PFSK-1 (cell line): ENCODE measurements around the gene ECI2.

Experiments
- FOXP2 ChIP-seq: optimal IDR thresholded peaks from 2 replicates; pipeline ENCODE3; 2011; ENCODE audit warnings: borderline replicate concordance, control low read depth, inconsistent platforms; ENCODE audit not compliant: insufficient read depth; ENCODE audit errors: extremely low read length, extremely low read depth
- POLR2AphosphoS5 ChIP-seq: IDR thresholded peaks from 2 replicates; pipeline ENCODE4 v1.6.1; 2012; ENCODE audit warnings: low read depth, mild to moderate bottlenecking, control low read depth, low read length, moderate library complexity
- SIN3A ChIP-seq: IDR thresholded peaks from 2 replicates; pipeline ENCODE4 v1.6.1; 2012; ENCODE audit warnings: mild to moderate bottlenecking, low read length, moderate library complexity, borderline replicate concordance; ENCODE audit not compliant: insufficient read depth
- TAF1 ChIP-seq: IDR thresholded peaks from 2 replicates; pipeline ENCODE4 v1.6.1; 2012; ENCODE audit warnings: low read length, control low read depth, borderline replicate concordance; ENCODE audit not compliant: insufficient read depth
- TF ChIP-seq, protein P1 (sequence below), 2 experiments: IDR thresholded peaks; 2 replicates each; pipeline versions ENCODE4 v1.6.1 to v1.8.0; 2011 to 2012; ENCODE audit warnings: low read depth in 2 of 2, low read length in 2 of 2, control low read depth in 1 of 2, inconsistent platforms in 1 of 2, mild to moderate bottlenecking in 1 of 2, moderate library complexity in 1 of 2; ENCODE audit not compliant: insufficient read depth in 1 of 2

ECI2 gene

GRCh38 chr6:4145083-4145482 is 9.7 kb upstream of the ECI2 start:
- no peak for TF ChIP-seq FOXP2
- TF ChIP-seq, protein P1, sequence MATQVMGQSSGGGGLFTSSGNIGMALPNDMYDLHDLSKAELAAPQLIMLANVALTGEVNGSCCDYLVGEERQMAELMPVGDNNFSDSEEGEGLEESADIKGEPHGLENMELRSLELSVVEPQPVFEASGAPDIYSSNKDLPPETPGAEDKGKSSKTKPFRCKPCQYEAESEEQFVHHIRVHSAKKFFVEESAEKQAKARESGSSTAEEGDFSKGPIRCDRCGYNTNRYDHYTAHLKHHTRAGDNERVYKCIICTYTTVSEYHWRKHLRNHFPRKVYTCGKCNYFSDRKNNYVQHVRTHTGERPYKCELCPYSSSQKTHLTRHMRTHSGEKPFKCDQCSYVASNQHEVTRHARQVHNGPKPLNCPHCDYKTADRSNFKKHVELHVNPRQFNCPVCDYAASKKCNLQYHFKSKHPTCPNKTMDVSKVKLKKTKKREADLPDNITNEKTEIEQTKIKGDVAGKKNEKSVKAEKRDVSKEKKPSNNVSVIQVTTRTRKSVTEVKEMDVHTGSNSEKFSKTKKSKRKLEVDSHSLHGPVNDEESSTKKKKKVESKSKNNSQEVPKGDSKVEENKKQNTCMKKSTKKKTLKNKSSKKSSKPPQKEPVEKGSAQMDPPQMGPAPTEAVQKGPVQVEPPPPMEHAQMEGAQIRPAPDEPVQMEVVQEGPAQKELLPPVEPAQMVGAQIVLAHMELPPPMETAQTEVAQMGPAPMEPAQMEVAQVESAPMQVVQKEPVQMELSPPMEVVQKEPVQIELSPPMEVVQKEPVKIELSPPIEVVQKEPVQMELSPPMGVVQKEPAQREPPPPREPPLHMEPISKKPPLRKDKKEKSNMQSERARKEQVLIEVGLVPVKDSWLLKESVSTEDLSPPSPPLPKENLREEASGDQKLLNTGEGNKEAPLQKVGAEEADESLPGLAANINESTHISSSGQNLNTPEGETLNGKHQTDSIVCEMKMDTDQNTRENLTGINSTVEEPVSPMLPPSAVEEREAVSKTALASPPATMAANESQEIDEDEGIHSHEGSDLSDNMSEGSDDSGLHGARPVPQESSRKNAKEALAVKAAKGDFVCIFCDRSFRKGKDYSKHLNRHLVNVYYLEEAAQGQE (IDR thresholded peaks at IDR 0.05; ENCODE audit: insufficient read depth in 1 of 2, low read depth in 2 of 2, low read length in 2 of 2) = no peak
- TF ChIP-seq TAF1 = no peak
- TF ChIP-seq SIN3A = no peak

GRCh38 chr6:4139272-4139671 is 3.9 kb upstream of the ECI2 start:
- TF ChIP-seq FOXP2 (no peak), TAF1 (no peak), POLR2AphosphoS5 (no peak), SIN3A (no peak)
- TF ChIP-seq, protein P1 (IDR thresholded peaks at IDR 0.05; ENCODE audit: insufficient read depth in 1 of 2, low read depth in 2 of 2, low read length in 2 of 2) = no peak

GRCh38 chr6:4138186-4138585 is 2.8 kb upstream of the ECI2 start:
- no peak for TF ChIP-seq FOXP2
- no peak for TF ChIP-seq TAF1
- TF ChIP-seq, protein P1 (IDR thresholded peaks at IDR 0.05; ENCODE audit: insufficient read depth in 1 of 2, low read depth in 2 of 2, low read length in 2 of 2) = no peak
- no peak for TF ChIP-seq POLR2AphosphoS5
- no peak for TF ChIP-seq SIN3A

DNA sequence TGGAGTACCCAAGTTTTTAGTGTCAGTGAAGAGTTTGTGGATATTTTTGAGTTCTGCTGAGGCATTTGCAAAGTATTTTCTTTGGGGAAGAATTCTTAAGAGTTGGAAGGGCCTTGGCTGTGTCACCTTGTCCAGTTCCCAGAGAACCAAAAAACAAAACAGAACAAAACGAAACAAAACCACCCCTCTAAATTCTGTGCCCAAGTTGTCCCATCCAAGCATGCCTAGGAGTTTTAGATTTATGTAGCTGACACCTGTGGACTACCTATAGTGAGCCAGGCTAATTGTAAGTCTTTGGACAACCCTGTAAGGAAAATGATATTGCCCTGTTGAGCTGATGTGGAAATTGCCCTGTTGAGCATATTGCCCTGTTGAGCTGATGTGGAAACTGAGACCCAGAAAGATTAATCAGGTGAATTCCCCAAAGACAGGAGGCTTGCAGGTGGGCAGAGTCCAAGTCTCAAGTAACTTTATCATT is 1.0 kb upstream of the ECI2 start:
- TF ChIP-seq, protein P1 (IDR thresholded peaks at IDR 0.05; ENCODE audit: insufficient read depth in 1 of 2, low read depth in 2 of 2, low read length in 2 of 2) = no peak
- TF ChIP-seq FOXP2 = no peak
- TF ChIP-seq SIN3A = no peak
- no peak for TF ChIP-seq POLR2AphosphoS5
- no peak for TF ChIP-seq TAF1

GRCh38 chr6:4135665-4136353 is 434 bp upstream of the ECI2 start:
- TF ChIP-seq POLR2AphosphoS5 = peak; percentile 58; the same call in 1 of the 2 replicates
- peak; percentile 80 for TF ChIP-seq FOXP2
- 0 out of 2 replicates have a peak, but pooled peaks have one; percentile 49 for TF ChIP-seq TAF1
- no peak for TF ChIP-seq SIN3A
- TF ChIP-seq, protein P1 (IDR thresholded peaks at IDR 0.05; ENCODE audit: insufficient read depth in 1 of 2, low read depth in 2 of 2, low read length in 2 of 2) = no peak
